Keratinocyte (primary cell): ENCODE measurements around the gene TTC33. TPM values are rescaled to one million over a fixed set of nuclear protein-coding genes. Genes with fewer than 3 reads are reported as not detected.

Experiments
- DNase-seq: peaks from one replicate; pipeline ENCODE4 v3.0.0-alpha.2; 2011; ENCODE audit warnings: low read depth, missing footprints, low spot score
- FAIRE-seq: peaks from 2 replicates; lab custom pipeline; 2011; peaks lifted over from hg19 to GRCh38; lab: Jason Lieb, UNC
- H2AFZ ChIP-seq: 2 replicates; pipeline ENCODE4 v1.6.0; 2012; ENCODE audit warnings: low read length, control low read depth, inconsistent platforms; ENCODE audit not compliant: control insufficient read depth
- H3K27ac ChIP-seq: 2 replicates; pipeline ENCODE4 v1.5.1; 2011; ENCODE audit warnings: low read length; ENCODE audit not compliant: control insufficient read depth, insufficient read depth
- H3K27me3 ChIP-seq: 3 replicates; pipeline ENCODE4 v1.6.0; 2011; ENCODE audit warnings: low read length; ENCODE audit not compliant: control insufficient read depth, insufficient read depth; ENCODE audit errors: extremely low read depth
- H3K36me3 ChIP-seq, 2 experiments: 2 replicates in 1 of 2; 3 replicates in 1 of 2; pipeline ENCODE4 v1.5.1; 2011; ENCODE audit warnings: low read length in 2 of 2, mild to moderate bottlenecking in 1 of 2; ENCODE audit not compliant: control insufficient read depth in 2 of 2, insufficient read depth in 2 of 2; ENCODE audit errors: extremely low read depth in 1 of 2
- H3K4me1 ChIP-seq: 3 replicates; pipeline ENCODE4 v1.5.1; 2011; ENCODE audit warnings: low read length; ENCODE audit not compliant: control insufficient read depth, insufficient read depth; ENCODE audit errors: extremely low read depth
- H3K4me2 ChIP-seq: 3 replicates; pipeline ENCODE4 v1.6.0; 2011; ENCODE audit warnings: low read depth, low read length; ENCODE audit not compliant: control insufficient read depth, insufficient read depth; ENCODE audit errors: extremely low read depth
- H3K4me3 ChIP-seq, 3 experiments: fragments of 200-600 bp in 1 of 3; sonication (generic) in 1 of 3; 2 replicates in 2 of 3; 3 replicates in 1 of 3; pipeline ENCODE4 v1.5.1; 2011 to 2016; ENCODE audit warnings: low read length in 3 of 3, mild to moderate bottlenecking in 3 of 3, control low read depth in 2 of 3, inconsistent platforms in 1 of 3, low read depth in 1 of 3, mixed read lengths in 1 of 3, mixed run types in 1 of 3, moderate library complexity in 1 of 3; ENCODE audit not compliant: control insufficient read depth in 2 of 3, insufficient read depth in 2 of 3; ENCODE audit errors: extremely low read depth in 1 of 3
- H3K79me2 ChIP-seq: 2 replicates; pipeline ENCODE4 v1.6.0; 2012; ENCODE audit warnings: low read length; ENCODE audit not compliant: control insufficient read depth, insufficient read depth
- H3K9ac ChIP-seq: 3 replicates; pipeline ENCODE4 v1.6.0; 2011; ENCODE audit warnings: low read length; ENCODE audit not compliant: control insufficient read depth, insufficient read depth; ENCODE audit errors: extremely low read depth
- H3K9me1 ChIP-seq: 3 replicates; pipeline ENCODE4 v1.6.0; 2011; ENCODE audit warnings: low read length; ENCODE audit not compliant: control insufficient read depth, insufficient read depth; ENCODE audit errors: extremely low read depth
- H3K9me3 ChIP-seq: 2 replicates; pipeline ENCODE4 v1.5.1; 2012; ENCODE audit warnings: low read depth, low read length; ENCODE audit not compliant: control insufficient read depth
- H4K20me1 ChIP-seq: 3 replicates; pipeline ENCODE4 v1.6.0; 2011; ENCODE audit warnings: low read length; ENCODE audit not compliant: control insufficient read depth, insufficient read depth; ENCODE audit errors: extremely low read depth
- CTCF ChIP-seq, 3 experiments: IDR thresholded peaks in 1 of 3; conservative IDR thresholded peaks in 1 of 3; optimal IDR thresholded peaks in 1 of 3; 2 replicates in 2 of 3; 3 replicates in 1 of 3; pipeline versions ENCODE3 to v1.5.1; 2011; ENCODE audit warnings: low read length in 3 of 3, mild to moderate bottlenecking in 3 of 3, moderate library complexity in 2 of 3, control low read depth in 1 of 3, inconsistent platforms in 1 of 3; ENCODE audit not compliant: insufficient read depth in 2 of 3; ENCODE audit errors: extremely low read depth in 1 of 3
- EZH2 ChIP-seq: IDR thresholded peaks from one replicate; pipeline ENCODE4 v1.6.1; 2012; ENCODE audit warnings: inconsistent platforms, mild to moderate bottlenecking, low read length, moderate library complexity
- dilution Hi-C: fragments of 300-500 bp; cut with MboI; formaldehyde crosslinking; loops from one replicate; pipeline ENCODE4 v1.7.0; 2020; ENCODE audit warnings: low sequenced_read_pairs; ENCODE audit not compliant: extremely low pct_ligation_motif_present
- polyA plus RNA-seq, 5 experiments: library from polyadenylated mRNA; depleted of rRNA in 3 of 5; stranded (reverse) in 3 of 5; stranded (forward) in 1 of 5; unstranded in 1 of 5; fragments of >200 nt; gene quantifications; 1 replicate in 1 of 5; 2 replicates in 3 of 5; 3 replicates in 1 of 5; pipeline versions ENCODE4 v1.2.1 to v1.2.3, GENCODE V29; 2011 to 2012; ENCODE audit warnings: missing spikeins in 2 of 5, low read depth in 1 of 5, low replicate concordance in 1 of 5

The TTC33 gene
- polyA plus RNA-seq, 1 donor (not counting 4 experiments of a cell fraction or from before 2014, with no cell fraction given) = 7.1 TPM

- Histone ChIP-seq H3K79me2 (peaks cover 1% of the 10 kb centered on the region), H4K20me1 (no peaks in the 10 kb centered on the region), H3K4me2 (no peak overlapping the region), H3K9me1 (no peaks in the 10 kb centered on the region), H2AFZ (no peak overlapping the region), H3K27ac (no peak overlapping the region), H3K27me3 (no peaks in the 10 kb centered on the region), H3K36me3 (peaks cover 3 to 8% of the 10 kb centered on the region in 2 experiments), H3K9me3 (no peaks in the 10 kb centered on the region), H3K9ac (no peak overlapping the region), H3K4me1 (no peaks in the 10 kb centered on the region), H3K4me3 (no peak overlapping the region)
- FAIRE-seq (no peak), DNase-seq (no peak)
- dilution Hi-C loops = no loop called here
- TF ChIP-seq CTCF (optimal IDR thresholded peaks at IDR 0.05 in 1 of 3, IDR thresholded peaks at IDR 0.05 in 1 of 3, conservative IDR thresholded peaks at IDR 0.05 in 1 of 3; ENCODE audit: extremely low read depth in 1 of 3, insufficient read depth in 2 of 3, low read length in 3 of 3) (no peak), EZH2 (no peak)
Observed at GRCh38 chr5:40743771-40744170, 12.0 kb downstream of the TTC33 start.

- Histone ChIP-seq H3K4me3 (no peak overlapping the region), H2AFZ (no peak overlapping the region), H3K4me1 (peaks cover 14% of the 10 kb centered on the region), H3K79me2 (peaks cover 1% of the 10 kb centered on the region), H3K9me3 (no peaks in the 10 kb centered on the region), H3K9ac (no peak overlapping the region), H4K20me1 (no peaks in the 10 kb centered on the region), H3K9me1 (no peaks in the 10 kb centered on the region), H3K27ac (no peak overlapping the region), H3K27me3 (no peaks in the 10 kb centered on the region), H3K4me2 (no peak overlapping the region), H3K36me3 (peaks cover 1 to 8% of the 10 kb centered on the region in 2 experiments)
- TF ChIP-seq CTCF (optimal IDR thresholded peaks at IDR 0.05 in 1 of 3, IDR thresholded peaks at IDR 0.05 in 1 of 3, conservative IDR thresholded peaks at IDR 0.05 in 1 of 3; ENCODE audit: extremely low read depth in 1 of 3, insufficient read depth in 2 of 3, low read length in 3 of 3) = no peak
- no peak for TF ChIP-seq EZH2
- FAIRE-seq (no peak), DNase-seq (no peak)
- dilution Hi-C loops = no loop called here
Observed at GRCh38 chr5:40738502-40738901, 17.3 kb downstream of the TTC33 start.
